H9 (cell line): ENCODE measurements around the gene LIN9. TPM values are rescaled to one million over a fixed set of nuclear protein-coding genes. Genes with fewer than 3 reads are reported as not detected.

Experiments used
- DNase-seq: peaks from one replicate; pipeline ENCODE4 v3.0.0-alpha.2; 2017
- H2AFZ ChIP-seq: one replicate; pipeline ENCODE4 v1.6.1; 2013; ENCODE audit warnings: mild to moderate bottlenecking, low read length, control low read depth, moderate library complexity
- H2AK5ac ChIP-seq: 2 replicates; pipeline ENCODE4 v1.6.1; 2013; ENCODE audit warnings: low read length, control low read depth, mixed read lengths; ENCODE audit not compliant: insufficient read length
- H2BK120ac ChIP-seq: one replicate; pipeline ENCODE4 v1.6.1; 2013; ENCODE audit warnings: low read depth, mild to moderate bottlenecking, low read length, control low read depth, inconsistent platforms; ENCODE audit not compliant: poor library complexity, severe bottlenecking
- H2BK12ac ChIP-seq: 2 replicates; pipeline ENCODE4 v1.6.1; 2013; ENCODE audit warnings: low read length, control low read depth, mixed read lengths, low read depth; ENCODE audit not compliant: insufficient read length
- H2BK15ac ChIP-seq: 2 replicates; pipeline ENCODE4 v1.6.1; 2013; ENCODE audit warnings: low read depth, low read length, control low read depth
- H2BK20ac ChIP-seq: one replicate; pipeline ENCODE4 v1.6.1; 2013; ENCODE audit warnings: low read depth, mild to moderate bottlenecking, low read length, control low read depth, inconsistent platforms; ENCODE audit not compliant: poor library complexity, severe bottlenecking
- H2BK5ac ChIP-seq: 2 replicates; pipeline ENCODE4 v1.6.1; 2013; ENCODE audit warnings: low read length, control low read depth, mixed read lengths; ENCODE audit not compliant: insufficient read length
- H3K14ac ChIP-seq: 2 replicates; pipeline ENCODE4 v1.6.1; 2013; ENCODE audit warnings: low read length, control low read depth; ENCODE audit not compliant: insufficient read depth
- H3K18ac ChIP-seq: 2 replicates; pipeline ENCODE4 v1.6.1; 2013; ENCODE audit warnings: low read depth, mild to moderate bottlenecking, mixed read lengths, low read length, control low read depth; ENCODE audit not compliant: insufficient read length
- H3K23ac ChIP-seq: 2 replicates; pipeline ENCODE4 v1.6.1; 2013; ENCODE audit warnings: low read length, control low read depth, mixed read lengths, low read depth; ENCODE audit not compliant: insufficient read length
- H3K23me2 ChIP-seq: 2 replicates; pipeline ENCODE4 v1.6.1; 2013; ENCODE audit warnings: low read depth, mild to moderate bottlenecking, mixed read lengths, low read length, control low read depth; ENCODE audit not compliant: insufficient read length, poor library complexity, severe bottlenecking
- H3K27ac ChIP-seq: 2 replicates; pipeline ENCODE4 v1.5.1; 2013; ENCODE audit warnings: low read length, control low read depth, mixed read lengths, low read depth; ENCODE audit not compliant: insufficient read length
- H3K27me3 ChIP-seq: 2 replicates; pipeline ENCODE4 v1.6.1; 2013; ENCODE audit warnings: low read length, control low read depth, inconsistent platforms; ENCODE audit not compliant: insufficient read depth
- H3K4ac ChIP-seq: 2 replicates; pipeline ENCODE4 v1.6.1; 2013; ENCODE audit warnings: low read depth, mild to moderate bottlenecking, control low read depth, inconsistent platforms, low read length, moderate library complexity
- H3K4me1 ChIP-seq: 2 replicates; pipeline ENCODE4 v1.6.1; 2013; ENCODE audit warnings: low read length, control low read depth, inconsistent platforms; ENCODE audit not compliant: insufficient read depth
- H3K4me2 ChIP-seq: 2 replicates; pipeline ENCODE4 v1.6.1; 2013; ENCODE audit warnings: low read length, control low read depth, mixed read lengths; ENCODE audit not compliant: insufficient read length, insufficient read depth
- H3K56ac ChIP-seq: 2 replicates; pipeline ENCODE4 v1.6.1; 2013; ENCODE audit warnings: low read depth, mild to moderate bottlenecking, mixed read lengths, low read length, control low read depth; ENCODE audit not compliant: insufficient read length
- H3K79me1 ChIP-seq: 2 replicates; pipeline ENCODE4 v1.6.1; 2013; ENCODE audit warnings: low read depth, mild to moderate bottlenecking, moderate library complexity, low read length, control low read depth, inconsistent platforms; ENCODE audit not compliant: insufficient read depth, poor library complexity, severe bottlenecking
- H3K79me2 ChIP-seq: 2 replicates; pipeline ENCODE4 v1.6.1; 2013; ENCODE audit warnings: low read length, control low read depth, inconsistent platforms; ENCODE audit not compliant: insufficient read depth
- H3K9ac ChIP-seq: 2 replicates; pipeline ENCODE4 v1.6.1; 2013; ENCODE audit warnings: low read length, control low read depth, mixed read lengths; ENCODE audit not compliant: insufficient read length; ENCODE audit errors: extremely low read depth
- H3K9me3 ChIP-seq: one replicate; pipeline ENCODE4 v1.6.1; 2013; ENCODE audit warnings: low read depth, low read length, inconsistent platforms; ENCODE audit not compliant: control insufficient read depth
- H3T11ph ChIP-seq: one replicate; pipeline ENCODE4 v1.6.1; 2013; ENCODE audit warnings: mild to moderate bottlenecking, low read length, control low read depth, inconsistent platforms
- H4K20me1 ChIP-seq: one replicate; pipeline ENCODE4 v1.6.1; 2013; ENCODE audit not compliant: control insufficient read depth, insufficient read length, insufficient read depth
- H4K5ac ChIP-seq: 2 replicates; pipeline ENCODE4 v1.6.1; 2013; ENCODE audit warnings: low read depth, mild to moderate bottlenecking, mixed read lengths, low read length, control low read depth; ENCODE audit not compliant: insufficient read length
- H4K8ac ChIP-seq: replicated peaks from 2 replicates; pipeline ENCODE4 v1.6.1; 2013; ENCODE audit warnings: low read length, control low read depth, mixed read lengths, low read depth; ENCODE audit not compliant: insufficient read length
- H4K91ac ChIP-seq: 2 replicates; pipeline ENCODE4 v1.6.1; 2013; ENCODE audit warnings: low read depth, mild to moderate bottlenecking, moderate library complexity, mixed read lengths, low read length, control low read depth; ENCODE audit not compliant: insufficient read length
- H3K27ac Mint-ChIP-seq, 3 experiments: 2 replicates in 2 of 3; 3 replicates in 1 of 3; pipeline ENCODE4 v1.8.0; 2020 to 2021; ENCODE audit warnings: mixed read lengths in 3 of 3, mild to moderate bottlenecking in 1 of 3, moderate library complexity in 1 of 3
- H3K27me3 Mint-ChIP-seq: 2 replicates; pipeline ENCODE4 v1.8.0; 2021; ENCODE audit warnings: low read depth, mild to moderate bottlenecking, moderate library complexity, mixed read lengths
- H3K36me3 Mint-ChIP-seq, 3 experiments: 2 replicates in 2 of 3; 3 replicates in 1 of 3; pipeline ENCODE4 v1.8.0; 2020 to 2021; ENCODE audit warnings: low read depth in 3 of 3, mixed read lengths in 3 of 3; ENCODE audit not compliant: insufficient read depth in 1 of 3
- H3K4me1 Mint-ChIP-seq, 2 experiments: 2 replicates each; pipeline ENCODE4 v1.8.0; 2020; ENCODE audit warnings: mixed read lengths in 2 of 2
- H3K4me3 Mint-ChIP-seq, 2 experiments: 2 replicates in 1 of 2; 3 replicates in 1 of 2; pipeline ENCODE4 v1.8.0; 2020 to 2021; ENCODE audit warnings: mild to moderate bottlenecking in 2 of 2, mixed read lengths in 2 of 2, moderate library complexity in 1 of 2
- H3K9me3 Mint-ChIP-seq, 2 experiments: 2 replicates in 1 of 2; 3 replicates in 1 of 2; pipeline ENCODE4 v1.8.0; 2020; ENCODE audit warnings: mild to moderate bottlenecking in 2 of 2, mixed read lengths in 2 of 2, moderate library complexity in 1 of 2
- WGBS: extraction: QIAGEN DNeasy Blood & Tissue Kit; methylation state at CpG from one replicate; pipeline ENCODE4 v1.1.7; 2013; ENCODE audit warnings: missing lambda C conversion rate, low lambda C conversion rate, mixed read lengths; ENCODE audit not compliant: insufficient read length; ENCODE audit errors: extremely low coverage; 5-methylcytosine and 5-hydroxymethylcytosine counted together
- total RNA-seq: library from RNA; stranded (reverse); gene quantifications from 2 replicates; pipeline ENCODE4 v1.2.1, GENCODE V29; 2021
- TF ChIP-seq, protein P1 (sequence below): fragments of 200-600 bp; sonication (generic); conservative IDR thresholded peaks from 3 replicates; pipeline ENCODE4 v1.8.0; 2021; ENCODE audit warnings: antibody characterized with exemption, mild to moderate bottlenecking

LIN9 gene
- total RNA-seq, 1 experiment from 2014 or later, result 9.5 TPM

- H3K27me3 Mint-ChIP-seq, result peaks cover 31% of the 10 kb centered on the region
- H4K91ac ChIP-seq, result no peak overlapping the region
- H2BK15ac ChIP-seq, result no peak overlapping the region
- no peak overlapping the region for H2BK20ac ChIP-seq
- no peak overlapping the region for H3K56ac ChIP-seq
- no peak overlapping the region for H3K4me3 Mint-ChIP-seq
- peaks cover 3% of the 10 kb centered on the region for H3K23me2 ChIP-seq
- H3K27ac ChIP-seq, result no peak overlapping the region
- H3K79me1 ChIP-seq, result no peaks in the 10 kb centered on the region
- no peak for DNase-seq
- no peak overlapping the region for H2BK120ac ChIP-seq
- H2AFZ ChIP-seq, result no peak overlapping the region
- H2BK12ac ChIP-seq, result no peak overlapping the region
- H3K4ac ChIP-seq, result no peak overlapping the region
- no peak overlapping the region for H3K4me2 ChIP-seq
- no peak overlapping the region for H3K18ac ChIP-seq
- no peak overlapping the region for H3T11ph ChIP-seq
- H3K79me2 ChIP-seq, result no peaks in the 10 kb centered on the region
- H2AK5ac ChIP-seq, result no peak overlapping the region
- no peaks in the 10 kb centered on the region for H3K4me1 ChIP-seq
- no peaks in the 10 kb centered on the region; a peak in 1 of 5 replicates for H3K9me3 Mint-ChIP-seq
- no peaks in the 10 kb centered on the region; the same call in 1 of the 2 replicates for H3K27me3 ChIP-seq
- no peak overlapping the region for H4K8ac ChIP-seq
- no peak overlapping the region for H3K14ac ChIP-seq
- no peak overlapping the region for H3K9ac ChIP-seq
- TF ChIP-seq, protein P1, sequence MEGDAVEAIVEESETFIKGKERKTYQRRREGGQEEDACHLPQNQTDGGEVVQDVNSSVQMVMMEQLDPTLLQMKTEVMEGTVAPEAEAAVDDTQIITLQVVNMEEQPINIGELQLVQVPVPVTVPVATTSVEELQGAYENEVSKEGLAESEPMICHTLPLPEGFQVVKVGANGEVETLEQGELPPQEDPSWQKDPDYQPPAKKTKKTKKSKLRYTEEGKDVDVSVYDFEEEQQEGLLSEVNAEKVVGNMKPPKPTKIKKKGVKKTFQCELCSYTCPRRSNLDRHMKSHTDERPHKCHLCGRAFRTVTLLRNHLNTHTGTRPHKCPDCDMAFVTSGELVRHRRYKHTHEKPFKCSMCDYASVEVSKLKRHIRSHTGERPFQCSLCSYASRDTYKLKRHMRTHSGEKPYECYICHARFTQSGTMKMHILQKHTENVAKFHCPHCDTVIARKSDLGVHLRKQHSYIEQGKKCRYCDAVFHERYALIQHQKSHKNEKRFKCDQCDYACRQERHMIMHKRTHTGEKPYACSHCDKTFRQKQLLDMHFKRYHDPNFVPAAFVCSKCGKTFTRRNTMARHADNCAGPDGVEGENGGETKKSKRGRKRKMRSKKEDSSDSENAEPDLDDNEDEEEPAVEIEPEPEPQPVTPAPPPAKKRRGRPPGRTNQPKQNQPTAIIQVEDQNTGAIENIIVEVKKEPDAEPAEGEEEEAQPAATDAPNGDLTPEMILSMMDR, result no peak
- H4K5ac ChIP-seq, result no peak overlapping the region
- no peaks in the 10 kb centered on the region for H3K9me3 ChIP-seq
- H3K4me1 Mint-ChIP-seq, result peaks cover 0 to 3% of the 10 kb centered on the region in 2 experiments; a peak in 1 of 4 replicates
- H2BK5ac ChIP-seq, result no peak overlapping the region
- H3K23ac ChIP-seq, result no peak overlapping the region
- WGBS, result no CpG with 5 or more reads among the region's 3 CpGs
- peaks cover 0 to 7% (median 4%) of the 10 kb centered on the region in 3 experiments; a peak in 4 of 7 replicates for H3K36me3 Mint-ChIP-seq
- no peak overlapping the region for H3K27ac Mint-ChIP-seq
- H4K20me1 ChIP-seq, result no peaks in the 10 kb centered on the region
Measured at GRCh38 chr1:226226601-226227000, 82.4 kb downstream of the LIN9 start.
